ENCODE results near the gene SCD5. TPM values are rescaled to one million over a fixed set of nuclear protein-coding genes. Genes with fewer than 3 reads are reported as not detected.

SCD5 gene
- total and polyA plus RNA-seq, 2 of the 4 experiments (the other 2 are of a cell fraction), result 12.4 to 13.5 TPM

DNA sequence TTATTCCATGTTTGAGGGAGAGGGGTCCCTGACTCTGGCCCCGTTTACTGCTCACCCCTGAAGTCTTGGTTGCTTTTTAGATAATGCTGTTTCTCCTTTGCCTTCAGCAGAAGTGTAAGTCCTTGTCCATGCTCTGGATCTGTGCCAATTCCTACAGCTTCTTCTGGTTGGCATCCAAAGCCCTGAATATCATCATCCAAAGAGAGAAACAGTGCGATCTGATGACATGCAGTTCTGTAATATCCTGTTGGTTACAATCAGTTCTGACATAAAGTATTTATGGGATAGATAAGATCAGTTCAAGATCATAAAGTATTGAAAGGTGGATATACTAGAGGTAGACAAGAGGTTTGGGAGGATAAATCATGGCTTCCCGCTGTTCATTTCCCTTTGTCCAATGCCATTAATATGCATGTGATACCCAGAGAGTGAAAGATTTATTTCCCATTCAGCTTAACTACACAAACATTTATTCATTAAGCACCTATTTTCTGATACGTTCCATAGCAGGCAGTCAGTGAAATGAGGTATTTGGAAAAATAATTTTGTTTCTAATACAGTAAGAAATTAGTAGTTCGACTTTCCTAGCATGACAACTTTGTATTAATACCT, 183.7 kb downstream of the SCD5 start:
- Histone ChIP-seq H2AFZ (replicated peaks; ENCODE audit: low read length, poor library complexity) (no peak overlapping the region), H2BK15ac (ENCODE audit: low read depth, low read length) (no peak overlapping the region), H3K36me3 (ENCODE audit: control insufficient read depth, insufficient read depth, low read length) (no peaks in the 10 kb centered on the region), H3K23ac (ENCODE audit: low read depth, low read length) (no peak overlapping the region), H4K20me1 (ENCODE audit: insufficient read depth, low read length) (no peaks in the 10 kb centered on the region), H3K9ac (ENCODE audit: low read depth, low read length) (no peak overlapping the region), H2BK20ac (ENCODE audit: low read depth, low read length) (no peak overlapping the region), H2BK120ac (ENCODE audit: low read depth, low read length) (no peak overlapping the region), H4K8ac (ENCODE audit: low read depth in 2 of 2, low read length in 2 of 2) (no peak overlapping the region), H3K27me3 (ENCODE audit: control insufficient read depth, insufficient read depth, low read length) (peaks cover 42% of the 10 kb centered on the region), H3K56ac (ENCODE audit: extremely low read depth, insufficient read depth, low read length) (no peak overlapping the region), H3K4me1 (ENCODE audit: control insufficient read depth, insufficient read depth, low read length) (no peaks in the 10 kb centered on the region), H3K4me2 (ENCODE audit: low read depth, low read length) (no peak overlapping the region), H3K27ac (ENCODE audit: insufficient read depth, low read length) (no peak overlapping the region), H3K79me1 (ENCODE audit: low read depth in 1 of 2, low read length in 2 of 2) (no peaks in the 10 kb centered on the region), H3K18ac (ENCODE audit: low read depth, low read length) (no peak overlapping the region), H2BK5ac (ENCODE audit: low read depth, low read length, poor library complexity, severe bottlenecking) (no peak overlapping the region), H3K4me3 (ENCODE audit: insufficient read depth, low read depth, low read length) (no peak overlapping the region), H2AK5ac (ENCODE audit: low read depth, low read length) (no peak overlapping the region), H3K9me1 (ENCODE audit: insufficient read depth, low read length) (no peaks in the 10 kb centered on the region), H3K4ac (ENCODE audit: low read depth, low read length) (no peak overlapping the region), H4K91ac (ENCODE audit: insufficient read depth, low read depth, low read length) (no peak overlapping the region), H2AK9ac (replicated peaks; ENCODE audit: low read depth, low read length, poor library complexity) (no peak overlapping the region), H4K5ac (ENCODE audit: low read depth, low read length) (no peak overlapping the region), H3K14ac (replicated peaks; ENCODE audit: low read depth, low read length) (no peak overlapping the region), H3K9me3 (ENCODE audit: control insufficient read depth, insufficient read depth, low read length) (no peaks in the 10 kb centered on the region)
- in situ Hi-C loops (cut with MboI; ENCODE audit: low sequenced_read_pairs) (no loop called here), dilution Hi-C loops (cut with HindIII; ENCODE audit: low sequenced_read_pairs, unreplicated experiment) (no loop called here), intact Hi-C loops (cut with micrococcal nuclease) (no loop called here)
- DNase-seq (no peak), ATAC-seq (ENCODE audit: low read depth) (no peak)
- ChIA-PET CTCF (no interaction called here), POLR2A (ENCODE audit: unreplicated experiment) (no interaction called here)
- WGBS, 2 experiments (ENCODE audit: extremely low coverage in 2 of 2, insufficient read length in 1 of 2), result no CpG with 5 or more reads among the region's 5 CpGs
- TF ChIP-seq MXI1 (IDR thresholded peaks at IDR 0.05; ENCODE audit: borderline replicate concordance, low read depth, low read length), result no peak
- TF ChIP-seq, protein P1, sequence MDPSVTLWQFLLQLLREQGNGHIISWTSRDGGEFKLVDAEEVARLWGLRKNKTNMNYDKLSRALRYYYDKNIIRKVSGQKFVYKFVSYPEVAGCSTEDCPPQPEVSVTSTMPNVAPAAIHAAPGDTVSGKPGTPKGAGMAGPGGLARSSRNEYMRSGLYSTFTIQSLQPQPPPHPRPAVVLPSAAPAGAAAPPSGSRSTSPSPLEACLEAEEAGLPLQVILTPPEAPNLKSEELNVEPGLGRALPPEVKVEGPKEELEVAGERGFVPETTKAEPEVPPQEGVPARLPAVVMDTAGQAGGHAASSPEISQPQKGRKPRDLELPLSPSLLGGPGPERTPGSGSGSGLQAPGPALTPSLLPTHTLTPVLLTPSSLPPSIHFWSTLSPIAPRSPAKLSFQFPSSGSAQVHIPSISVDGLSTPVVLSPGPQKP (IDR thresholded peaks at IDR 0.05; ENCODE audit: borderline replicate concordance, low read depth, low read length), result no peak
- TF ChIP-seq RAD21 (IDR thresholded peaks at IDR 0.05; ENCODE audit: low read length), result no peak
- no peak for TF ChIP-seq CEBPB (IDR thresholded peaks at IDR 0.05; ENCODE audit: low read depth, low read length)
- no peak for TF ChIP-seq MAZ (IDR thresholded peaks at IDR 0.05; ENCODE audit: borderline replicate concordance, low read depth, low read length)
- no peak for TF ChIP-seq MAFK (IDR thresholded peaks at IDR 0.05; ENCODE audit: low read depth, low read length)
- no peak for TF ChIP-seq FOS (IDR thresholded peaks at IDR 0.05; ENCODE audit: low read depth, low read length)
- no peak for TF ChIP-seq CHD1 (IDR thresholded peaks at IDR 0.05; ENCODE audit: low read depth, low read length)
- TF ChIP-seq NFE2L2 (IDR thresholded peaks at IDR 0.05; ENCODE audit: low read depth, low read length), result no peak
- TF ChIP-seq SMC3 (IDR thresholded peaks at IDR 0.05; ENCODE audit: low read depth, low read length), result no peak
- TF ChIP-seq RFX5 (IDR thresholded peaks at IDR 0.05; ENCODE audit: low read depth, low read length), result no peak
- TF ChIP-seq, protein P2, sequence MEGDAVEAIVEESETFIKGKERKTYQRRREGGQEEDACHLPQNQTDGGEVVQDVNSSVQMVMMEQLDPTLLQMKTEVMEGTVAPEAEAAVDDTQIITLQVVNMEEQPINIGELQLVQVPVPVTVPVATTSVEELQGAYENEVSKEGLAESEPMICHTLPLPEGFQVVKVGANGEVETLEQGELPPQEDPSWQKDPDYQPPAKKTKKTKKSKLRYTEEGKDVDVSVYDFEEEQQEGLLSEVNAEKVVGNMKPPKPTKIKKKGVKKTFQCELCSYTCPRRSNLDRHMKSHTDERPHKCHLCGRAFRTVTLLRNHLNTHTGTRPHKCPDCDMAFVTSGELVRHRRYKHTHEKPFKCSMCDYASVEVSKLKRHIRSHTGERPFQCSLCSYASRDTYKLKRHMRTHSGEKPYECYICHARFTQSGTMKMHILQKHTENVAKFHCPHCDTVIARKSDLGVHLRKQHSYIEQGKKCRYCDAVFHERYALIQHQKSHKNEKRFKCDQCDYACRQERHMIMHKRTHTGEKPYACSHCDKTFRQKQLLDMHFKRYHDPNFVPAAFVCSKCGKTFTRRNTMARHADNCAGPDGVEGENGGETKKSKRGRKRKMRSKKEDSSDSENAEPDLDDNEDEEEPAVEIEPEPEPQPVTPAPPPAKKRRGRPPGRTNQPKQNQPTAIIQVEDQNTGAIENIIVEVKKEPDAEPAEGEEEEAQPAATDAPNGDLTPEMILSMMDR (conservative IDR thresholded peaks at IDR 0.05; ENCODE audit: low read depth, low read length), result no peak
- no TSS peak for BruUV-seq (replicated peaks)

Measured in IMR-90 (cell line).